Tibial artery (tissue), 4 donors: ENCODE measurements around the gene NSD2.

Source experiments
- DNase-seq, 2 donors: peaks; one replicate each; pipeline ENCODE4 v3.0.0-alpha.2; 2019
- H3K27ac ChIP-seq, 2 donors: fragments of 200-600 bp; sonication (generic) in 1 of 2; 1 replicate in 1 of 2; 2 replicates in 1 of 2; pipeline ENCODE4 v1.5.1; 2018 to 2019; ENCODE audit warnings: mild to moderate bottlenecking in 1 of 2
- H3K27me3 ChIP-seq, 2 donors: fragments of 200-600 bp; sonication (generic) in 1 of 2; one replicate each; pipeline versions ENCODE4 v1.5.1 to v1.6.0; 2016 to 2019
- H3K36me3 ChIP-seq, 3 donors: fragments of 200-600 bp; sonication (generic) in 2 of 3; one replicate each; pipeline ENCODE4 v1.5.1; 2016 to 2019; ENCODE audit warnings: mild to moderate bottlenecking in 2 of 3
- H3K4me1 ChIP-seq, 4 donors: fragments of 200-600 bp; sonication (generic) in 2 of 4; 1 replicate in 3 of 4; 2 replicates in 1 of 4; pipeline ENCODE4 v1.5.1; 2016 to 2019
- H3K4me3 ChIP-seq, 2 donors: fragments of 200-600 bp; sonication (generic) in 1 of 2; 1 replicate in 1 of 2; 2 replicates in 1 of 2; pipeline ENCODE4 v1.5.1; 2018 to 2019; ENCODE audit warnings: mild to moderate bottlenecking in 2 of 2
- H3K9me3 ChIP-seq, 3 donors: fragments of 200-600 bp; sonication (generic) in 1 of 3; one replicate each; pipeline ENCODE4 v1.5.1; 2016 to 2019
- intact Hi-C: fragments of 100-400 bp; cut with DNase I; formaldehyde crosslinking; loops from one replicate; pipeline ENCODE4 v1.15.0; 2023; ENCODE audit warnings: low total_unique reads
- TF ChIP-seq, protein P1 (sequence below), 2 experiments: fragments of 200-600 bp in 1 of 2; fragments of 450-650 bp in 1 of 2; IDR thresholded peaks; one replicate each; pipeline ENCODE4 v1.5.1; 2017 to 2019; ENCODE audit warnings: antibody characterized with exemption in 2 of 2, mild to moderate bottlenecking in 1 of 2, moderate library complexity in 1 of 2

Gene NSD2

DNA sequence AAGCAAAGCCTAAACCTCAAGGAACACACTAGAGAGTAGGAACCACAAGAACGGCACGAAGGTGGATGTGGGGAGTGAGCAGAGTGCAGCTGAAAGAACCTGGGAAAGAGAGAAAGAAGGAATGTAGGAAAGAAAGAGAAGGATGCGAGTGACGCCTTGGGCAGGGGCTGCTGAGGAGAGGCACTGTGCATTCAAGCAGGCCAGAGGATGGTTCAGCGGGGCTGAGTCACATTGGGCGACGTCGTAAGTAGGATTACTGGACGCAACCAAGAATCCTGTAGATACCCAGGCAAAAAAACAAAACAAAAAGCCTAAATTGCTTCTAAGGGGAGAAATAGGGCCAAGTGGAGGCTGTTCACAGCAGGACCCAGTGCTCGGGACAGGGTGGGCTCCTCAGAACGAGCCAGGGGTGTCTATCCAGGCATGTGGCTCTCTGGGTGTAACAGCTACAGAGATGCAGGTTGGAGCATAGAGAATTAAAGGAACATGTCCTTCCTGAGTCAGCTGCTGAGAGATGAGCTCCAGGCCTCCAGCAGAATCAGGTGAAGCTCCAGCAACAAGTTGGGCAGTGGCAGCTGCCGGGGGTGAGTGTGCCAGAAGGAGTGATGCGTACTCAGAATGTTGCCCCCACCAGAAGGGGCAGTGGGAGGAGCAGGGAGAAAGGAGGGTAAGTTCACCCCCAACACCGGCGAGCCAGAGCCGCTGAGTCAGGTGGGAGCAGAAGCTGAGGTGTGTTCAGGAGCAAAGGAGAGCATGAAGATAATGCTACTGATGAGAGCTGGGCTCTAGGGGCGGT, 98.9 kb downstream of the NSD2 start:
- TF ChIP-seq, protein P1, sequence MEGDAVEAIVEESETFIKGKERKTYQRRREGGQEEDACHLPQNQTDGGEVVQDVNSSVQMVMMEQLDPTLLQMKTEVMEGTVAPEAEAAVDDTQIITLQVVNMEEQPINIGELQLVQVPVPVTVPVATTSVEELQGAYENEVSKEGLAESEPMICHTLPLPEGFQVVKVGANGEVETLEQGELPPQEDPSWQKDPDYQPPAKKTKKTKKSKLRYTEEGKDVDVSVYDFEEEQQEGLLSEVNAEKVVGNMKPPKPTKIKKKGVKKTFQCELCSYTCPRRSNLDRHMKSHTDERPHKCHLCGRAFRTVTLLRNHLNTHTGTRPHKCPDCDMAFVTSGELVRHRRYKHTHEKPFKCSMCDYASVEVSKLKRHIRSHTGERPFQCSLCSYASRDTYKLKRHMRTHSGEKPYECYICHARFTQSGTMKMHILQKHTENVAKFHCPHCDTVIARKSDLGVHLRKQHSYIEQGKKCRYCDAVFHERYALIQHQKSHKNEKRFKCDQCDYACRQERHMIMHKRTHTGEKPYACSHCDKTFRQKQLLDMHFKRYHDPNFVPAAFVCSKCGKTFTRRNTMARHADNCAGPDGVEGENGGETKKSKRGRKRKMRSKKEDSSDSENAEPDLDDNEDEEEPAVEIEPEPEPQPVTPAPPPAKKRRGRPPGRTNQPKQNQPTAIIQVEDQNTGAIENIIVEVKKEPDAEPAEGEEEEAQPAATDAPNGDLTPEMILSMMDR (IDR thresholded peaks at IDR 0.05) = no peak
- no peak overlapping the region for H3K27ac ChIP-seq

DNA sequence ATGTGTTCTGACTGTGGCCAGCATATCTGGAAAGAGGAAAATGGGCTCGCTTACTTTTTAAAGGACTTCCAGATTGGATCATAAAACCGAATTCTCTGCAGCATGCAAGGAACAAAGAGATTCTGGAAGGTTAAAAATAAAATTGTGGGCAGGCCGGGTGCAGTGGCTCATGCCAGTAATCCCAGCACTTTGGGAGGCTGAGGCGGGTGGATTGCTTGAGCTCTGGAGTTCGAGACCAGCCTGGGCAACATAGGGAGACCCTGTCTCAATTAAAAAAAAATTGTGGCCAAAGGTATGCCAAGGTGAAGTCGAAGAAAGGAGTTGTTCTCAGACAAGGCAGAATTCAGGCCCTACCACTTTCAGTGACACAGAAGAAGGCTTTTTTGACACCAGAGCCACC, 99.7 kb downstream of the NSD2 start:
- peaks cover 15 to 75% (median 30%) of the 10 kb centered on the region in 3 donors for H3K36me3 ChIP-seq
- H3K27ac ChIP-seq = no peak overlapping the region

More for the DNA sequence above, 98.9 kb downstream of the NSD2 start:
- H3K4me3 ChIP-seq = no peak overlapping the region
- no peaks in the 10 kb centered on the region for H3K9me3 ChIP-seq
- intact Hi-C loops = no loop called here
- H3K36me3 ChIP-seq = peaks cover 7 to 67% (median 22%) of the 10 kb centered on the region in 3 donors
- no peaks in the 10 kb centered on the region for H3K27me3 ChIP-seq
- DNase-seq = no peak
- H3K4me1 ChIP-seq = no peaks in the 10 kb centered on the region

GRCh38 chr4:1971456-1972200, 100.4 kb downstream of the NSD2 start:
- DNase-seq = peak in 1 of 2 donors; percentile 53

More for the DNA sequence above, 99.7 kb downstream of the NSD2 start:
- no peaks in the 10 kb centered on the region for H3K4me1 ChIP-seq
- intact Hi-C loops = no loop called here
- no peaks in the 10 kb centered on the region for H3K27me3 ChIP-seq
- no peaks in the 10 kb centered on the region for H3K9me3 ChIP-seq
- TF ChIP-seq, protein P1 (IDR thresholded peaks at IDR 0.05) = no peak
- no peak for DNase-seq
- no peak overlapping the region for H3K4me3 ChIP-seq

DNA sequence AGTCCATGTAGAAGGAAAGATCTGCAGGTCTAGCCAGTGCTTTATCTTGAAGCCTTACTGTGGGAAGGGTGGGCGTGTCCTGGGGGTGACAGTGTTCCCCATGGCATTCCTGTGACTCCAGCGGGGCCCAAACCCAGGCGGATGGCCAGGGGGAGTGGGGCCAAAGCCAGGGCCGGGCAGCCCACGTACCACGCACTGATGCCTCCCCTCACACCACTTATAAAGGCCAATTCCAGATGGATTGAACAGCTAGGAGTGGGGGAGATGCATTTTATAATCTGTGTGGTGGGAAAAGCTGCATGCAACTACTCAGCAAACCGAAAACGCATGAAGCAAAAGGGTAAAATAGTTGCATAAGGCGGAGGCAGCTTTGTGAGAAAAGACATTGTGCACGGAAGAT, 101.2 kb downstream of the NSD2 start:
- peak in 1 of 2 donors; percentile 25 for DNase-seq
- peaks cover 30 to 89% (median 45%) of the 10 kb centered on the region in 3 donors for H3K36me3 ChIP-seq

More at GRCh38 chr4:1971456-1972200, 100.4 kb downstream of the NSD2 start:
- Histone ChIP-seq H3K9me3 (no peaks in the 10 kb centered on the region), H3K27ac (no peak overlapping the region), H3K4me3 (no peak overlapping the region), H3K4me1 (no peaks in the 10 kb centered on the region), H3K36me3 (peaks cover 22 to 82% (median 37%) of the 10 kb centered on the region in 3 donors), H3K27me3 (no peaks in the 10 kb centered on the region)
- TF ChIP-seq, protein P1 (IDR thresholded peaks at IDR 0.05) = no peak
- intact Hi-C loops = no loop called here

GRCh38 chr4:1973218-1973617, 102.0 kb downstream of the NSD2 start:
- no peak overlapping the region for H3K4me3 ChIP-seq
- H3K27ac ChIP-seq = no peak overlapping the region
- TF ChIP-seq, protein P1 (IDR thresholded peaks at IDR 0.05) = no peak
- peak in 1 of 2 donors; percentile 46 for DNase-seq
- H3K9me3 ChIP-seq = no peaks in the 10 kb centered on the region
- H3K27me3 ChIP-seq = no peaks in the 10 kb centered on the region
- no peaks in the 10 kb centered on the region for H3K4me1 ChIP-seq
- H3K36me3 ChIP-seq = peaks cover 38 to 91% (median 47%) of the 10 kb centered on the region in 3 donors
- intact Hi-C loops = no loop called here

More for the DNA sequence above, 101.2 kb downstream of the NSD2 start:
- TF ChIP-seq, protein P1 (IDR thresholded peaks at IDR 0.05) = no peak
- Histone ChIP-seq H3K4me1 (no peaks in the 10 kb centered on the region), H3K27me3 (no peaks in the 10 kb centered on the region), H3K9me3 (no peaks in the 10 kb centered on the region), H3K27ac (no peak overlapping the region), H3K4me3 (no peak overlapping the region)
- intact Hi-C loops = no loop called here
